GM12801 (cell line): ENCODE measurements around the gene STXBP1.

Experiments
- TF ChIP-seq, protein P1 (sequence below): IDR thresholded peaks from one replicate; pipeline ENCODE4 v1.5.1; 2011; ENCODE audit warnings: control low read depth; ENCODE audit not compliant: insufficient read length; ENCODE audit errors: extremely low read depth

Gene STXBP1

GRCh38 chr9:127712371-127712770 is 100.3 kb downstream of the STXBP1 start:
- TF ChIP-seq, protein P1, sequence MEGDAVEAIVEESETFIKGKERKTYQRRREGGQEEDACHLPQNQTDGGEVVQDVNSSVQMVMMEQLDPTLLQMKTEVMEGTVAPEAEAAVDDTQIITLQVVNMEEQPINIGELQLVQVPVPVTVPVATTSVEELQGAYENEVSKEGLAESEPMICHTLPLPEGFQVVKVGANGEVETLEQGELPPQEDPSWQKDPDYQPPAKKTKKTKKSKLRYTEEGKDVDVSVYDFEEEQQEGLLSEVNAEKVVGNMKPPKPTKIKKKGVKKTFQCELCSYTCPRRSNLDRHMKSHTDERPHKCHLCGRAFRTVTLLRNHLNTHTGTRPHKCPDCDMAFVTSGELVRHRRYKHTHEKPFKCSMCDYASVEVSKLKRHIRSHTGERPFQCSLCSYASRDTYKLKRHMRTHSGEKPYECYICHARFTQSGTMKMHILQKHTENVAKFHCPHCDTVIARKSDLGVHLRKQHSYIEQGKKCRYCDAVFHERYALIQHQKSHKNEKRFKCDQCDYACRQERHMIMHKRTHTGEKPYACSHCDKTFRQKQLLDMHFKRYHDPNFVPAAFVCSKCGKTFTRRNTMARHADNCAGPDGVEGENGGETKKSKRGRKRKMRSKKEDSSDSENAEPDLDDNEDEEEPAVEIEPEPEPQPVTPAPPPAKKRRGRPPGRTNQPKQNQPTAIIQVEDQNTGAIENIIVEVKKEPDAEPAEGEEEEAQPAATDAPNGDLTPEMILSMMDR, result no peak

GRCh38 chr9:127712867-127713266 is 100.8 kb downstream of the STXBP1 start:
- TF ChIP-seq, protein P1, result no peak

DNA sequence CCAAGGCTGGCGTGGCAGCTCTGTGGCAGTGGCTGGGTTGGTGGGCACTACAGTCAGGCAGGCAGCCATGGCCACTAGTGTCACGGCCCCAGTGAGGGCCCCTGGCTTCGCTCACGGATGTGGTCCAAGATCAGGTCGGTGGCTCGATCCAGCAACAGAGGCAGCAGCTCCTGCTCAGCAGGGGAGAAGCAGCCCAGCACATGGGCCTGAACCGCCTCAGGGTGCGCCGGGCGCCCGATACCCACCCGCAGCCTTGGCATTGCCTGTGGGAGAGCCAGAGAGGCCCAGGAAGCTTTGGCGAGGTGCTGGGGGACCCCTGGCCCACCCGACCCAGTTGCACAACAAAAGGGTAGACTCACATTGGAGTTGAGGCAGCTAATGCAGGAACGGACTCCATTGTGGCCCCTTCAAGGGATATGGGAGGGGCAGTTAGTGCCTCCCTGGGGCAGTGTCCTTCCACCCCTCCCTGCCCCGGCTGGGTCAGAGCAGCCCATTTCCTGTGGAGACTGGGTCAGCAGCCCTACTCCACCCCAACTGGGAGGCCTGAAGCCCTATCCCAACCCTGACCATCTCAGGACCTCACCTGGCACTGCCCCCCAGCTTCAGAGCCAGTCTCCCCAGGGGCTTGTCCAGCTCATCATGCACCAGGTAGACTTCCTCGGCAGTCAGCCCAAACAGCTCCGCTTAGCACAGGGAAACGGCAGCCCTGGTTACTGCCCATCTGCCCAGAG is 102.1 kb downstream of the STXBP1 start:
- TF ChIP-seq, protein P1, result no peak

- TF ChIP-seq, protein P1, result no peak
Measured at GRCh38 chr9:127714951-127715469, 102.9 kb downstream of the STXBP1 start.

GRCh38 chr9:127715470-127716337 is 103.6 kb downstream of the STXBP1 start, which contains the start of the genes PTRH1 and TTC16:
Gene PTRH1 (minus strand): TSS chr9:127715663. CDS start chr9:127715639, 24 bp downstream.
Gene TTC16 (plus strand): TSS chr9:127716079. CDS start chr9:127716146, 67 bp downstream.
- TF ChIP-seq, protein P1, result no peak

DNA sequence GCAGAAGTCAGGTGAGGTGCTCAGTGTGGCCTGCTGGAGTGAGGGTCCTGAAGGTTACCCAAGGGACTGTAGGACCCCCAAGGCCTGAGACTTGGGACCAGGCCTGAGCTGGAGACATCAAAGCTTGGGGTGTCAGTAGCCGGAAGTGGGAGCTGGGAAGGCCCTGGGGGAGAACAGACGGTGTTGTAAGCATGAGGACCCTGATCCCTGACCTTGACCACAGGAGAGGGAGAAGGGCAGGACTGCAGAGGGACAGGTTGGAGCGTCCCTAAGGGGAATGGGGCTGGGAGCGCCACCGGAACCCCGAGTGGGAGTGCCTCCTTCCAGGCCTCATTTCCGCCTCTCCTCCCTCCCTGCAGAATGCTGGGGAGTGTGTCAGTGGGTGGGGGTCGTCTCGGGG is 104.3 kb downstream of the STXBP1 start:
- TF ChIP-seq, protein P1, result no peak

GRCh38 chr9:127717766-127718165 is 105.7 kb downstream of the STXBP1 start:
- TF ChIP-seq, protein P1, result no peak
